ENCODE measurements around the gene TSPAN5.

The TSPAN5 gene

DNA sequence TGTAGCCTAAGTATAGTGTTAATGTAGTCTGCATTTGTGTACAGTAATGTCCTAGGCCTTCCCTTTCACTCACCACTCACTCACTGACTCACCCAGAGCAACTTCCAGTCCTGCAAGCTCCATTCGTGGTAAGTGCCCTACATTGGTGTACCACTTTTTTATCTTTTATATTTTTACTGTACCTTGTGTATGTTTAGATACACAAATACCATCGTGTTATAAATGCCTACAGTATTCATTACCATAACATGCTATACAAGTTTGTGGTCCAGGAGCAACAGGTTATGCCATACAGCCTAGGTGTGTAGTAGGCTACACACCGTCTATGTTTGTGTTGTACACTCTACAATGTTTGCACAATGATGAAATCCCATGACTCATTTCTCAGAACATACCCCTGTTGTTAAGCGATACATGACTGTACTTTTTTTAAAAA is 15.4 kb downstream of the TSPAN5 start:
- DNase-seq, result no peak

DNA sequence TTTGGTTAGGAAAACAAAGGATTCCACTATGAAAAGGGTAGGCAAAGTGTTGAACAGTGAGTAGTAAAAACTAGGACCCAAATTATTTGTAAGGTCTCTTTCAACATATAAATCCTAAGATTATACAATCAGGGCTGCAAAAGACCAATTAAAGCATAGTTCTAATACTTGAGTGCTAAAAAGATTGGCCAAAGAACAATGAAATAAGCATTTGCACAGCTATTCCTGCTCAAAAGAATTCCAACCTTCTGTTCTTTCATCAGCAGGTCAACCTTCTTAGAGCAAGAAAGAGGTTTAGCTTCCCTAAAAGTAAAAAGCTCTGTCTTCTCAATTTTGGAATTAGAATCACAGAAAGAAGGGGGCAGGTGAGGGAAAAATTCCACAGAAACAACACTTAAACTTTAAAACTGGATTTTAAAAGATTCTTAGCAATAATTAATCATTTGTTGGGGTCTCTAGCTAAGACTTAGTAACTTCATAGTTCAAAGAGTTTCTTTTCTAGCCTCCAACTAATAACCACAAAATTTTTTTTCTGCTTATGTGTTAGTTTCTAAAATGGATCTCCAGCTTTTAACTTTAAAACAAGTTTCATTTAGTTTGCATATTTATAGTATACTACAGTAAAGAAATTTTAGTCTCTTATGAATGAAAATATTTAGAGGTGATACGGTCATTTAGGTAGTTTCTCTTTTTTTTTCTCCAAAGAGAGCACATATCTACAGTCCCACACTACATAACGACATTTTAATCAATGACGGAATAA is 16.3 kb downstream of the TSPAN5 start:
- no peak for DNase-seq

DNA sequence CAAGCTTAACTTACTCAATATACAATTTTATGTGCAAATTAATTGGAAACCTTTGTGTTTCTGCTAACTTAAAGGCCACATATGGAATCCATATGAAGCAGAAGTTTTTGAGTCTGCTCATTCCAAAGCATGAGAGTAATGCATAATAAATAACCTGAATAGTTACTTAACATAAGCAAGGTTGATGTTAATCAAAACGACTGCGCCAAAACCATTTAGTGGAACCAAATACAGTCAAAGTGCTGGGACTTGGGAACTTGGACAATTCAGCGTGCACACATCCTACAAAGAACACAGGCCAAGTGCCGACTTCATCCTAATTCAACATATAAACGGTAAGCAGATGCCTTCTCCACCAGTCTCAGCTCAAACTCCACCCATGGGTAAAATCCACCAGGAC is 17.0 kb downstream of the TSPAN5 start:
- no peak for DNase-seq

DNA sequence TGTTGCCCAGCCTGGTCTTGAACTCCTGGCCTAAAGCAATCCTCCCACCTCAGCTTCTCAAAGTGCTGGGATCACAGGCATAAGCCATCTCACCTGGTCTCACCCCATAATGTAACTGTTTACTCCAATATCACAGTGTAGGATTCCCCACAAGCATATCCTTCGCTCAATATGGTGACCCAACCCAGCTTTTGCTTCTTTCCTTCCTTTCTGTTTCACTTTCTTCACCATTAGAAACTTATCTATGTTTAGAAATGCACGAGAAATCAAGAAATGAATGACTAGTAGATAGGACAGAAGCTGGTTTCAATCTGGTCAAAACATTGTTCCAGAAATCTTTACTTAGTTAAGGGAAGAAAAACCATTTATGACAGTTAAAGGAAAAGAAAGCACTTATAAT is 18.9 kb downstream of the TSPAN5 start:
- no peak for DNase-seq

DNA sequence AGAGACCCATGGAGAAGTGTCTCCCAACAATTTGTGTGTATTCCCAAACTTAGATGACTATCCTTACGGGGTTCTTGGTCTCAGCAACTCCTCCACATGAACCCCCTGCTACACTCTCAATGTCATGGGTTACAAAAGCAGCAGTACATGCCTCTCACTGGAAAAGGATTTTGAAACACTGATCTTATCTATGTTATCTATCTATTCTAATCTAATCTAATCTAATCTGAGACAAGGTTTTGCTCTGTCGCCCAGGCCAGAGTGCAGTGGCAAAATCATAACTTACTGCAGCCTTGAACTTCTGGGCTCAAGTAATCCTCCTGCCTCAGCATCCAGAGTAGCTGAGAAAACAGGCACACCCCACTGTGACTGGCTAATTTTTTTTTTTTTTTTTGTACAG is 19.3 kb downstream of the TSPAN5 start:
- DNase-seq, result no peak

DNA sequence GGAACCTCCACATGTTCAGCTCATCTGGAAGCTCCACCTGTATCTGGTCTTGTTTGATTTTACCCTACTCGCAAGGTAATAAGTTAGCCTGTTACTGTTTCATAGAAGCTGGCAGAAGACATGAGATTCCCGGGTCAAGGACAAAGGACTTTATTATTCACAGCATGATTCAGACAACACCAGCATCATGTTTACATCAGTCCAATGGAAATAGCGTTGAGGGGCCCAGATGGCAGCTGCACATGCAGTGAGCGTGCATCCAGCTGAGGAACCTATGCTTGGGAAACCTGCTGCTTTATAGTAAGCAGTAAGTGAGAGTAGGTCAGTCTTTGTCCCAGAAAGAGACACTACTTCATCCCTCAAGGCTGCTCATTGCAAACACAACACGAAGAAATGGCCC is 19.8 kb downstream of the TSPAN5 start:
- no peak for DNase-seq

DNA sequence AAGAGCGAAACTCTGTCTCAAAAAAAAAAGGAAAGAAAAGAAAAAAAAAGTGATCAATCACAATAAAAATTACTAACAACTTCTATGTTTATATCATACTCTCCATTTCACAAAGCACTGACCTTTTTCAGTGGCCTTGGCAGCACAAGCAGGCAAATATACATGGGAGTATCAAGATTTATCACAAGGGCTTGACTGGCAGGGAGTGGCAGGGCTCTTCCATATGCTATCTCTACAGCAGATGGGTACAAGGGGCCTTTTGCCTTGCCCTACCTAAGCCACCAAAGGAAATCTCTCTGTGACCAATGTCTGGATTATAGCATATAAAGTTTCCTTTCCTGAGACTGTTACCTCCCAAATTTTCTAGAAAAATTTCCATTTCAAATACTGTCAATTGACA is 24.4 kb downstream of the TSPAN5 start:
- DNase-seq, result no peak

DNA sequence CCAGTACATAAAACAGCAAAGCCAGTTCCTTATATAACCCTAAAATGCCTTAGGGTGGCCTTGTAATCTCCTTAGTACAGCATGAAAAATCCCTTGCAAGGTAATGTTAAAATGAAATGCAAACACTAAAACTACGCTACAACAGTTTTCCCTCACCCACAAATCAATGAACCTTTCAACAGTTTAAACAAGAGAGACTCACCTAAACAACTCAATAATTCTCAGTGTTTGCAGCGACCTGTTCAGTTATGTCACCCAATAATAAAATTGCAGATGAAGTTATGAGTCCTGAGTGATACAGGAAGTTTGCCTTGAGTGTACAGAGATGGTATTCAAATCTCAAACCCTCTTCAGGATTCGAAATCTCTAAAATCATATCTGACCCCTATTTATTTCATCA is 25.3 kb downstream of the TSPAN5 start:
- no peak for DNase-seq

DNA sequence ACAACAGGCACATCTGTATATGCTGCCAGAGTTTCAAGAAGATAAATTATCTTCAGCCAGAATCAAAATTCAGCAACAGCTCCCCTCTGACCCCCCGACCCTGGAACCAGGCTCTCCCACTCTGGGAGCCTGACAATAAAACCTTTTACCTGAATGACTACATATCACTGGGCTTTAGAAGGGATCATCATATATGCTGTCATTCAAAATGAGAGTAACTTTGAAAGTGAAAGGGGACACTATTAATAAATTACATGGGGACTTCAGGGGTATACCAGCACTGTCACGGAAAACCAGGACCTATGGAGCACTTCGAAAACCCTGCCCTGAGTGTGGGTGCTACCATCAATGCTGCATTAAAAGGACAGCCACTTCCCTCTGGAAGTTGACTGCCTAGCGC is 26.2 kb downstream of the TSPAN5 start:
- no peak for DNase-seq

DNA sequence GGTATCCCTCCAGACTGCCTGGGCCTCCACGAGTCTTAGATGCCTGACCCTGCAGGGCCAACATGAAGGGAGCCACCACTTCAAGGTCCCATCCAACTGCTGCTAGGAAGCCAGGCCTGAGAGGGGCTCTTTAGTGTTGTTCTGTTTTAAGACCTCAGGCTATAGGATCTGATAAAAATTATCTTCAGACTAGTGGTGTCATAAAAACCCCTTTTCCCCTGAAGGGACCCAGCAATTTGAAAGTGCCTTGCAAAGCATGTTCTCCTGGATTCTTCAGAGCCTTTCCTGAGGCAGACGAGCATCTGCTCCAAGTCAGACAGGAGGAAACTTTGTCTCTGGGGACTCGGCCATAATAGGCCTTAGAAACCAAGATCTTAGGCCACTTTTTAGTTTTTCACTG is 26.9 kb downstream of the TSPAN5 start:
- no peak for DNase-seq

DNA sequence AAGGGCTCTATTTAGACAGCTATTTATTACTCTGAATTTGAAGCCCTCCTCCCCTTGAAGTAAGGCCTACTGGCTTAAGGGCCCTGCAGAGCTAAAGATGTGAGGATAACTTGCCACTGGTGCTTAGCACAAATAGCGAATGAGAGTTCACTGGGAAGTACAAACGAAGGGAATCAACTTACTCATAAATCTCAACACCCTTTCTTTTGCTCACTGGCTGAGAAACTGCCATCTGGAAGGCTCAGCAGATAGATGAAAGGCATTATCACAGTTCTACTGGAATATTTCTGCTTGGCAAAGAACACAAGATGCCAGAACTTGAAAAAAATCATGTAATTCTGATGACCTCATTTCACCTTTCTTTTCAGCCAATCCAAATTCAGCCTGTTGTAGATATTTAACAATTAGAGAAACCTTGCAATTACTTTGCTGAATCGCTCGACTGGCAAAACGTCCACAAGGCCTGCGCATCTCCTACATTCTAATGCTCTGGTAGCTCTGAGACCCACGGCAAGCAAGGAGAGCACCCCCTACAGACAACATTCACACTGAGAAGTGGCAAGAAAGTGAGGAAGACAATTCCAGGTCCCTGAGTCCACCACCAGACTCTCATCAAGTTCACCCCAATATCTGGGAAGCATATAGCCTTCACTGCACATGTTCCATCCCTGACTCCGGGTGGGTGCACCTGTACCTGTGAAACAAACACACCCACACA is 27.5 kb downstream of the TSPAN5 start:
- no peak for DNase-seq

DNA sequence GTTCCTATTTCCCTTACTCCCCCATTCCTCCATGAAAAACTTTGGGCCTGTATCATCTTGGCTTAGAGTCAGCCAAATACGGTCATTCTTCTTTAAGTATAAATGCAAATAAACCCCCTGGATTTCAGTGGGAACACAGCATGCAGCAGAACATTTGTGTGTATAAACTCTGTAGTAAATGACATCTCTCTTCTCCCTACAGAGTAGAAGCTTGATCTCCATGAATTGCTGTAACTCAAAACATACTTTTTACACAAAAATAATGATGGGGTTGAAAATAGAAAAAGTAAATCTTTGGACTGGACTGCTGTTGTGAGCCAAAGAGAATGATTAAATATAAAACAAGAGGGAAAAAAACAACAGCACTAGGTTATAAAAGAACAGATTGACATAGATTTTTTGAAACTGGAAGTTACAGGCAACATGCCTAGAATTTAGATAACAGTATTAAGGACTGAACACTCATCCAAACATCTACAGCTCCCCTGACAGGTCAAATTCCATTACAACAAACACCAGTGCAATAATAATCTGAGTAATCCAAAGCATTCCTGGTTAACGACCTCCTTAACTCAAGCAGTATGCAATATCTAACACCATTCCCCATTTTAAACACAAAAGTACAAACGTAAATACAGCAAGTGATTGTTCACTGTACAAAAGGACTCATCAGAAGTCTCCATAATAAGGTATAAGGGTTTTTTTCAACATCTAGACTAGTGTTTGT is 30.7 kb downstream of the TSPAN5 start:
- no peak for DNase-seq

DNA sequence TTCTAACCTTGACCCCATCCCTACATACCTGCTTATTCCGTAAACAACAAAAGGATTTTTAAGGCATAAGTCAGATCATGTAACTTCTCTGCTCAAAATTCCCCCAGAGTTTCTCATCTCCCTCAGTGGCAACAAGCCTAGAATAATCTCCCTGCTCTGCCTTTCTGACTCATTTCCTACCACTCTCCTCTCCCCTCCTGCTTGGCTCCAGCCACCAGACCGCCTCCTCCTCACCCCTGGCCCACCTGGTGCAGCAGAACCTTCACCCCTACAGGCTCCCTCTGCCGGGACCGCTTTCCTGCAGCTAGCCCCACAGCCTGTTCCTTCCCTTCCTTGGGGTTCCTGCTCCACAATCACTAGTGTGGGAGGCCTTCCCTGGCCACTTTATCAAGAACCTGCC is 32.1 kb downstream of the TSPAN5 start:
- no peak for DNase-seq

DNA sequence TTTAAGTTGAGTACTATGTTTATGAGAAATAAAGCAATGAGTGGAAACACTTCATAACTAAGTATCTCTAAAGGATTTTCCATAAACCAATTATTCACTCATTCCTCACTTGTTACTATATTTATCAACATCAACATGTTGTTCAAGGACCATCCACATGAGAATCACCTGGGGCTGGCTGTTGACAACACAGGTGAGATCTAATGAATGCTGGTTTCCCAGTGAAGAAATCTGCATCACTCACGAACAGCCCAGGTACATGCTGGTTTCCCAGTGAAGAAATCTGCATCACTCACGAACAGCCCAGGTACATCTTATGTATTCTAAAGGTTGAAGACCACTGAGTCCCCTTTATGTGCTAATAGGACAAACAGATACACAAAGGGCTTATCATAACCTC is 32.5 kb downstream of the TSPAN5 start:
- no peak for DNase-seq

DNA sequence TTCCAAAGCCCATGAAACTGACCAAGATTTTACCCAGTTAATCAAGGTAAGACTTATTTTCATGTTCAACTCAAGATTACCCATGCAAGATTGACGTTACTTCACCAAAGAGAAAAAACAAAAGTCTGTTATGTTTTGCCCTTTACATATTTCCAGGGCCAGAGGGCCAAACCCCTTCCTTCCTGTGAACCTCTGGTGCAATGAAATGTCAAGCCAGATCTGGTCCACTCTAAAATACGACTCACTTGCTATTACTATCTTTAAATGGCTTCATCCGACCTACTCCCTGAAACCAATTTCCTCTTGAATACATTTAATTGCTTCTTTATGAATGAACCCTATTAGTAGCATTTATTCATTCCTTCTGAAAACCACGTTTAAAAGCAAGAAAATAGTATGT is 33.0 kb downstream of the TSPAN5 start:
- DNase-seq, result no peak

DNA sequence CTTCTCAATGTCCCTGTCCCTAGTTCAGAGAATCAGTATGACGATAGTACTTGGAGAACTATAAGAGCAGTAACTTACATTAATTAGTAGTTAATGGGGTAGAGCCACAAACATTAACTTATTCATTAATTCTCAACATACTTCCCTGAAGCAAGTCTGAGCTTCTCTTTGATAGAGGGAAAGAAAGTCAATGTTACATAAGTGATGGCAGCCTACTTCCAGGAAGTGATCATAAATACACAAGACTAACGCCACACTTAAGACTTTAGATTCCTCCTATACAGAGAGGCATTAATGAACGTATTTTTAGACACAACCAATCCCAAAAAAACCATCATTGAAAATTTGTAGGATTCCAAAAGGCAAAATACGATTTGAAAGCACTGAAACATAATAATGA is 33.8 kb downstream of the TSPAN5 start:
- DNase-seq, result no peak

DNA sequence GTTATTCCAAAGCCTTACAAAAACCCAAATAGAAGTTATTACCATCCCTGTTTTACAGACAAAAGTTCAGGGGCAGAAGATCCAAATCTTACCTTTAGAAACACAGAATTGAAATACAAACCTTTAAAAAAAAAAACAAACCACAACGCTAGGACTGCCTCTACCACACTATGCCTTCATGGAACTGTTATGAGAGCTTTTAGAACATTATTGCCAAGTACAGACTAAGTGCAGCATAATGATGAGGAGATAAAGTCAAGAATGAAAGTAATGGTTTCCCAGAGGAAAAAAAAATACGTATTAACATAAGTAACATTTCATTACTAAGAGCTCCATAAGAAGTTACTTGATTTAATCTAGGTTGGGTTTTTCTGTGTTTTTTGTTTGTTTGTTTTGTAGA is 34.3 kb downstream of the TSPAN5 start:
- DNase-seq, result no peak

DNA sequence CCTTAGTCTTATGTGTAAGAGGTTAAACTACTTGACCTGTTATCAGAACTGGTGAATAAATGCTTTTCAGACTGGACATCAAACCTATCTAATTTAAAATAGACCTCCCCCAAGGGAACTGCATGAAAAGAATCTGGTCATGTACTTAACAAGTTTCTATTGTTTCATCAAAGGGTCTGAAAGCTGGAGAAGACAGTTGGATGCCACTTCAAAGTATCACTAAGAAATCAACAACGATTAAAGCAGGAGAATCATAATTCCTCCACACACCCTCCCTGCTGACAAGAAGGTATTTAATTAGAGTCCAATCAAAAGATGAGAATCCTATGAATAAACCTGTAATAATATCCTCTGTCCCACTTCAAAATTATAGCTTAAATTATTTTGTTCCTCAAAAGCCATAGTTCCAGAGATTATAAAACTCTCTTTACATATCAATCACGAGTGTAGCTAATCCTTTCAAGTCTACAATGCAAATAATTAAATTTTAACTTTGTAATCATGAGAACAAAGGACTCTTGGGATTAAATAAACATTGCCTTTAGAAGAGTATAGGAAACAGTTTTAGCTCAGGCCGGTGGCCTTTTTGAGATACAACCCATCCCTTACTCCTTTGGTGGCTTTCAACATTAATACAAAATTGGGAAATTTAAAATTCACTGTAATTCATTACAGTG is 35.1 kb downstream of the TSPAN5 start:
- no peak for DNase-seq

DNA sequence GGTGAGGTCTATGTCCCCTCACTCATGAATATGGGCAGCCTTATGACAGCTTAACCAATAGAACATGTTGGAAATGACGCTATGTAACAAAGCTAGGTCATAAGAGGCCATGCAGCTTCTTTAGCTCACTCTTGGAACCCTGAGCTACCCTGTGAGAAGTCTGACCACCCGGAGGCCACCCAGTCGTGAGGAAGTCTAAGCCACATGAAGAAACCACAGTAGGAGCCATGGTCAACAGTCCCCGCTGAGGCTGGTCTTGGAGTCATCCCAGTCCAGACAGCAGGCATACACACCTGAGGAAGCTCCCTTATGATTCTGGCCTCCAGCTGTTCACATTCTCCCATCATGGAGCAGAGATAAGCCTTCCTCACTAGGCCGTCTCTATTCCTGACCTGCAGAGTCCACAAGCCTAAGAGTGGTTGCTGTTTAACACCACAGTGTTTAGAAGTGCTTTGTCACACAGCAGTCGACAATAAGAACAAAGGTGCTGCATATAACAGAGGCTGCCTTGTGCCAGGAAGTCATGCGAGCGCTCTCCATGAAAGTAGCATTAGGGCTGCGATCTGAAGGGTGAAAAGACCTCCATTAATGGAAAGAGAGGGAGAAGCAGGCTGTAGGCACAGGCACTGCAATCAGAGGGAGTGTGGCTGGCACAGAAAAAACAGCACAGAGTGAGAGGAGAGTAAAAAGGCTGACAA is 38.2 kb downstream of the TSPAN5 start:
- no peak for DNase-seq

DNA sequence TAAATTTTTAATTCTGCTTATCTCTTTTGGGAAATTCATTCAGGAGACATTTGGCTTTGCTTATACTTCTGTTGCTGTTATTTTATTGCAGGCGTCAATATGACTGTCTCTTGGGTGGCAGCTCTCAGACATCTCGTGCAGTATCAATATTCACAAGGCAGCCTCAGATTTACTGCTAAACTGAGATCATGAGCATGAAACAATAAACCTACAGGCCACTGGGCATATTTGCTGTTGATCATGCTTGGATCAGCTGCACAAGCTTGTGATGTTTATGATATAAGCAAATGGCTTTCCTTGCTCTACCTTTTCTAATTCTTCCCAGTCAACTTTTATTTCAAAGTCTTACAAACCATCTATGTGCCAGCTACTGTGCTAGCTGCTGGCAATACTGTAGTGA is 39.2 kb downstream of the TSPAN5 start:
- no peak for DNase-seq

DNA sequence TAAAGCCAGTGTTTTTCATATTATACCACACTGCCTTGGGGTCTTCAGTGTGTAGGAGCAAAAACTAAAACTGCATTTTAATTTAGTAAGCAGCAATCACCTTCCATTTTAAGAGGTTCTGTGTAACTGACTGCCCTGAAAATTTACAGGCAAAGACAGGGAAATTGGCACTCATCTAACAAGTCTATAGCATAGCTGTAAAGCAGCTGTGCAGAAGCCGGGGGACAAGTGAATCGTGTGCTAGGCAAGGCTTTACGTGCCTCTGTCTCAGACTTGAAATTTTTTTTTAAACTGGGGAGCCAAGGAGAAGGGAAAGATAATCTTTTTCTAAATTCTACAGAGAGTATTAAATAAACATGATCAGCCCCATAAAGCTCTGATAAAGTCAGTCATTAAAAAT is 39.7 kb downstream of the TSPAN5 start:
- DNase-seq, result no peak

DNA sequence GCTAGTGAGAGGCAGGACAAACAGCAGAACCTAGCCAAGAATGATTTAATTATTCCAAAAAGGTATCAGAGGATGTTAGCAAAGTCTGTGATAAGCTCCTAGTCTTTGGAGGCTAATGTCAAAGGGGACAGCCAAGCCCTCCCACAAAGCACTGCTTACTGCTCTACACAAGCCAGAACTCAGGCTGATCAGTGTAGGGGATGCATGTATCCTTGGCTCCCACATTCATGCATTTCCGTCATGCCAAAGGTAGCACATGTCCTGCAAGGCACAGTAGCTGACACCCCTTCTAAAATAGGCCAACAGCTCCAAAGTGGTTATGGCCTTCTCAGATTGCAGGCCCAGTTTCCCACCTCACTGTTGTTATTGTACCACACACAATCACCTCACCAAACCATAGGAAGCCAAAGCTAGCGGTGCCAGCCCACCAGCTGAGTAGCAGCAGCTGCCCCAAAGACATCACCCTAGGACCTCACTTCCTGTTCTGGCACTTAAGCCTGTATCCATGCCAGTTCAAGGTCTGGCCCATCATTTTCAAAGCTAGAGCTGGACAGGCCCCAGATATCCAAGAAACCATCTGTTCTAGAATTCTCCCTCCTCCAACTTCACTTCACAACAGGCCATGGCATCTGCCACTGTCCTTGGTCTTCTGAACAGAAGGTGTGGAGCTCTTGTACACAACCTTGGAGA is 40.9 kb downstream of the TSPAN5 start:
- DNase-seq, result no peak
